Trophoblast cell (in vitro differentiated cells and primary cell): Measurements from ENCODE around the gene CFHR1.
"Not testable (repeated sequence)": the region's sequence is repeated elsewhere in the genome, so short reads cannot be mapped to it uniquely, and the experiment has no call there.

Experiments
- DNase-seq, 2 donors: peaks; one replicate each; pipeline ENCODE4 v3.0.0-alpha.2; 2016
- H2AFZ ChIP-seq: 2 replicates; pipeline ENCODE4 v1.6.1; 2013; ENCODE audit warnings: low read length, moderate library complexity, mild to moderate bottlenecking; ENCODE audit not compliant: insufficient read depth, poor library complexity
- H2AK5ac ChIP-seq: 2 replicates; pipeline ENCODE4 v1.6.1; 2013; ENCODE audit warnings: mild to moderate bottlenecking, low read length
- H2BK120ac ChIP-seq: 2 replicates; pipeline ENCODE4 v1.6.1; 2013; ENCODE audit warnings: low read length, mild to moderate bottlenecking, moderate library complexity; ENCODE audit not compliant: insufficient read depth, poor library complexity
- H2BK12ac ChIP-seq: 2 replicates; pipeline ENCODE4 v1.6.1; 2013; ENCODE audit warnings: mild to moderate bottlenecking, low read length, moderate library complexity
- H2BK5ac ChIP-seq: 2 replicates; pipeline ENCODE4 v1.6.1; 2013; ENCODE audit warnings: low read length, low read depth, moderate library complexity, mild to moderate bottlenecking; ENCODE audit not compliant: poor library complexity
- H3K14ac ChIP-seq: 2 replicates; pipeline ENCODE4 v1.6.1; 2013; ENCODE audit warnings: mild to moderate bottlenecking, low read length
- H3K18ac ChIP-seq: 2 replicates; pipeline ENCODE4 v1.6.1; 2013; ENCODE audit warnings: mild to moderate bottlenecking, low read length
- H3K23ac ChIP-seq: 2 replicates; pipeline ENCODE4 v1.6.1; 2013; ENCODE audit warnings: low read length
- H3K27ac ChIP-seq: 2 replicates; pipeline ENCODE4 v1.5.1; 2013; ENCODE audit warnings: low read depth, mild to moderate bottlenecking, inconsistent platforms, low read length, moderate library complexity
- H3K27me3 ChIP-seq: 2 replicates; pipeline ENCODE4 v1.6.1; 2013; ENCODE audit warnings: inconsistent platforms, mild to moderate bottlenecking, low read length, moderate library complexity; ENCODE audit not compliant: insufficient read depth
- H3K36me3 ChIP-seq, 2 experiments: 1 replicate in 1 of 2; 2 replicates in 1 of 2; pipeline ENCODE4 v1.6.1; 2013; ENCODE audit warnings: low read length in 2 of 2, mild to moderate bottlenecking in 2 of 2, moderate library complexity in 1 of 2; ENCODE audit not compliant: insufficient read depth in 2 of 2, control insufficient read depth in 1 of 2
- H3K4ac ChIP-seq: 2 replicates; pipeline ENCODE4 v1.6.1; 2013; ENCODE audit warnings: low read depth, mild to moderate bottlenecking, low read length, moderate library complexity
- H3K4me1 ChIP-seq, 2 experiments: 1 replicate in 1 of 2; 2 replicates in 1 of 2; pipeline ENCODE4 v1.6.1; 2013; ENCODE audit warnings: low read length in 2 of 2, mild to moderate bottlenecking in 2 of 2, moderate library complexity in 1 of 2; ENCODE audit not compliant: insufficient read depth in 2 of 2, control insufficient read depth in 1 of 2
- H3K4me2 ChIP-seq: 2 replicates; pipeline ENCODE4 v1.6.1; 2013; ENCODE audit warnings: inconsistent platforms, mild to moderate bottlenecking, low read length, moderate library complexity
- H3K4me3 ChIP-seq: 2 replicates; pipeline ENCODE4 v1.5.1; 2013; ENCODE audit warnings: mild to moderate bottlenecking, low read depth, low read length, inconsistent platforms
- H3K79me1 ChIP-seq: one replicate; pipeline ENCODE4 v1.6.1; 2013; ENCODE audit warnings: low read length
- H3K79me2 ChIP-seq: 2 replicates; pipeline ENCODE4 v1.6.1; 2013; ENCODE audit warnings: low read length, mild to moderate bottlenecking; ENCODE audit not compliant: control insufficient read depth, insufficient read depth, poor library complexity
- H3K9ac ChIP-seq: 2 replicates; pipeline ENCODE4 v1.6.1; 2013; ENCODE audit warnings: mild to moderate bottlenecking, low read length
- H3K9me3 ChIP-seq: 2 replicates; pipeline ENCODE4 v1.6.1; 2013; ENCODE audit warnings: low read depth, mild to moderate bottlenecking, control low read depth, inconsistent platforms, low read length; ENCODE audit not compliant: insufficient read depth
- H4K12ac ChIP-seq: 2 replicates; pipeline ENCODE4 v1.6.1; 2013; ENCODE audit warnings: low read depth, mild to moderate bottlenecking, low read length, moderate library complexity
- H4K8ac ChIP-seq: 2 replicates; pipeline ENCODE4 v1.6.1; 2013; ENCODE audit warnings: low read depth, mild to moderate bottlenecking, low read length, moderate library complexity
- H4K91ac ChIP-seq: one replicate; pipeline ENCODE4 v1.6.1; 2013; ENCODE audit warnings: low read depth, mild to moderate bottlenecking, low read length, moderate library complexity
- WGBS: extraction: QIAGEN DNeasy Blood & Tissue Kit; methylation state at CpG from one replicate; pipeline ENCODE4 v1.1.7; 2013; ENCODE audit warnings: missing lambda C conversion rate; ENCODE audit not compliant: insufficient read length, insufficient coverage; ENCODE audit errors: extremely low coverage; 5-methylcytosine and 5-hydroxymethylcytosine counted together

The CFHR1 gene

GRCh38 chr1:196774603-196775002 is 44.9 kb upstream of the CFHR1 start, which contains the start of gene CFHR3:
CFHR3 (plus strand) TSS chr1:196774840; CDS start chr1:196774887, 47 bp downstream.
- Histone ChIP-seq H3K36me3 (no peaks in the 10 kb centered on the region), H3K4me1 (no peaks in the 10 kb centered on the region), H2AFZ (no peak within 1 kb of the TSS), H4K12ac (no peak within 1 kb of the TSS), H3K4ac (no peak within 1 kb of the TSS), H3K79me1 (no peaks in the 10 kb centered on the region), H3K27me3 (no peaks in the 10 kb centered on the region), H2BK5ac (no peak within 1 kb of the TSS), H2BK120ac (no peak within 1 kb of the TSS), H3K9ac (no peak within 1 kb of the TSS), H3K23ac (no peak within 1 kb of the TSS), H3K27ac (no peak within 1 kb of the TSS), H4K91ac (no peak within 1 kb of the TSS), H3K79me2 (no peaks in the 10 kb centered on the region), H2AK5ac (no peak within 1 kb of the TSS), H3K18ac (no peak within 1 kb of the TSS), H4K8ac (no peak within 1 kb of the TSS), H3K4me2 (no peak within 1 kb of the TSS), H3K14ac (no peak within 1 kb of the TSS), H3K4me3 (no peak within 1 kb of the TSS), H3K9me3 (no peaks in the 10 kb centered on the region), H2BK12ac (no peak within 1 kb of the TSS)
- no peak for DNase-seq

GRCh38 chr1:196777603-196778002 is 41.9 kb upstream of the CFHR1 start:
- no CpG with 5 or more reads among the region's 13 CpGs for WGBS

GRCh38 chr1:196779093-196779492 is 40.4 kb upstream of the CFHR1 start:
- WGBS = no CpG with 5 or more reads among the region's 1 CpG
- Histone ChIP-seq H3K18ac (no peak overlapping the region), H3K4me2 (no peak overlapping the region), H3K79me1 (no peaks in the 10 kb centered on the region), H3K4me1 (no peaks in the 10 kb centered on the region), H3K9ac (no peak overlapping the region), H3K36me3 (no peaks in the 10 kb centered on the region), H3K27me3 (no peaks in the 10 kb centered on the region), H3K79me2 (no peaks in the 10 kb centered on the region), H2AFZ (no peak overlapping the region), H3K9me3 (no peaks in the 10 kb centered on the region), H2BK12ac (no peak overlapping the region), H3K4me3 (no peak overlapping the region), H3K14ac (no peak overlapping the region), H4K91ac (no peak overlapping the region), H3K4ac (no peak overlapping the region), H2BK5ac (no peak overlapping the region), H2AK5ac (no peak overlapping the region), H3K27ac (no peak overlapping the region), H2BK120ac (no peak overlapping the region), H4K12ac (no peak overlapping the region), H3K23ac (no peak overlapping the region), H4K8ac (no peak overlapping the region)
- DNase-seq = no peak

More at GRCh38 chr1:196777603-196778002, 41.9 kb upstream of the CFHR1 start:
- Histone ChIP-seq H2BK12ac (no peak overlapping the region), H3K14ac (no peak overlapping the region), H4K12ac (no peak overlapping the region), H3K4ac (no peak overlapping the region), H4K8ac (no peak overlapping the region), H3K9ac (no peak overlapping the region), H3K18ac (no peak overlapping the region), H3K27ac (no peak overlapping the region), H3K4me1 (no peaks in the 10 kb centered on the region), H3K36me3 (no peaks in the 10 kb centered on the region), H3K23ac (no peak overlapping the region), H4K91ac (no peak overlapping the region), H2BK120ac (no peak overlapping the region), H2AK5ac (no peak overlapping the region), H3K27me3 (no peaks in the 10 kb centered on the region), H3K4me2 (no peak overlapping the region), H2AFZ (no peak overlapping the region), H2BK5ac (no peak overlapping the region), H3K4me3 (no peak overlapping the region), H3K79me2 (no peaks in the 10 kb centered on the region), H3K9me3 (no peaks in the 10 kb centered on the region), H3K79me1 (no peaks in the 10 kb centered on the region)
- no peak for DNase-seq

- H3K36me3 ChIP-seq, H3K23ac ChIP-seq, H3K4ac ChIP-seq, H3K27ac ChIP-seq, DNase-seq, H3K4me3 ChIP-seq, H3K27me3 ChIP-seq, H3K4me1 ChIP-seq, H2BK12ac ChIP-seq, H2BK5ac ChIP-seq, H3K18ac ChIP-seq, H4K8ac ChIP-seq, H3K14ac ChIP-seq, H3K9ac ChIP-seq, H4K91ac ChIP-seq, H3K79me1 ChIP-seq, H2BK120ac ChIP-seq, H3K9me3 ChIP-seq, H4K12ac ChIP-seq, H2AFZ ChIP-seq, H3K4me2 ChIP-seq, H3K79me2 ChIP-seq, H2AK5ac ChIP-seq: not testable (repeated sequence)
- WGBS = no CpG with 5 or more reads among the region's 1 CpG
These were observed 28.3 kb upstream of the CFHR1 start for GRCh38 chr1:196791252-196791651.
